Lung (tissue), 12 donors: Measurements from ENCODE around the gene RNF13. TPM values are rescaled to one million over a fixed set of nuclear protein-coding genes. Genes with fewer than 3 reads are reported as not detected.

Source experiments
- ATAC-seq: fragments of 200-7000 bp; cut with Tn5 transposase; one replicate; pipeline ENCODE4 v1.9.1; 2020; ENCODE audit warnings: moderate number of reproducible peaks; ENCODE audit not compliant: insufficient read depth, low FRiP score
- DNase-seq, 3 donors: peaks; one replicate each; pipeline ENCODE4 v3.0.0-alpha.2; 2013 to 2017
- H3K27ac ChIP-seq, 2 donors: one replicate each; pipeline ENCODE4 v1.5.1; 2013; ENCODE audit warnings: mild to moderate bottlenecking in 2 of 2, moderate library complexity in 2 of 2, control low read depth in 1 of 2, inconsistent platforms in 1 of 2, low read depth in 1 of 2, low read length in 1 of 2
- H3K27me3 ChIP-seq, 3 donors: one replicate each; pipeline ENCODE4 v1.5.1; 2013; ENCODE audit warnings: low read length in 2 of 3; ENCODE audit not compliant: control insufficient read depth in 3 of 3, insufficient read depth in 3 of 3
- H3K36me3 ChIP-seq, 4 donors: one replicate each; pipeline ENCODE4 v1.5.1; 2013; ENCODE audit warnings: low read length in 4 of 4, mild to moderate bottlenecking in 1 of 4, moderate library complexity in 1 of 4; ENCODE audit not compliant: control insufficient read depth in 4 of 4, insufficient read depth in 4 of 4
- H3K4me1 ChIP-seq, 5 donors: one replicate each; pipeline ENCODE4 v1.5.1; 2013; ENCODE audit warnings: low read length in 5 of 5, mild to moderate bottlenecking in 2 of 5, moderate library complexity in 1 of 5; ENCODE audit not compliant: control insufficient read depth in 5 of 5, insufficient read depth in 5 of 5
- H3K4me3 ChIP-seq: one replicate; pipeline ENCODE4 v1.5.1; 2013; ENCODE audit warnings: mild to moderate bottlenecking, control low read depth, moderate library complexity
- H3K9ac ChIP-seq, 2 donors: one replicate each; pipeline ENCODE4 v1.5.1; 2013; ENCODE audit warnings: low read length in 2 of 2, control low read depth in 1 of 2; ENCODE audit not compliant: insufficient read depth in 1 of 2
- H3K9me3 ChIP-seq, 4 donors: one replicate each; pipeline ENCODE4 v1.5.1; 2013; ENCODE audit warnings: low read length in 3 of 4, mild to moderate bottlenecking in 1 of 4, moderate library complexity in 1 of 4; ENCODE audit not compliant: control insufficient read depth in 4 of 4, insufficient read depth in 3 of 4
- CTCF ChIP-seq: IDR thresholded peaks from 2 replicates; pipeline ENCODE4 v1.5.1; 2012; ENCODE audit warnings: mild to moderate bottlenecking; ENCODE audit errors: control extremely low read depth, extremely low read depth
- WGBS, 2 donors: extraction: QIAGEN DNeasy Blood & Tissue Kit; methylation state at CpG; one replicate each; pipeline ENCODE4 v1.1.7; 2013; 5-methylcytosine and 5-hydroxymethylcytosine counted together
- polyA plus RNA-seq, 2 donors: library from polyadenylated mRNA; stranded (reverse); fragments of 200-250 nt; gene quantifications; one replicate each; pipeline ENCODE4 v1.2.1, GENCODE V29; 2013
- total RNA-seq, 2 donors: library from RNA; depleted of rRNA in 1 of 2; stranded (reverse); fragments of >200 nt in 1 of 2; gene quantifications; one replicate each; pipeline ENCODE4 v1.2.1, GENCODE V29; 2014 to 2021
- donor health status: control.
- donor health status: control.
- donor health status: Bipolar disorder and iron deficiency.
- donor health status: healthy.
- donor health status: DM: yes; HTN: yes; CAD: no.

RNF13 gene
- total and polyA plus RNA-seq, 4 donors: 56.2 to 170 (median 96.7) TPM

- peak; percentile 35 for ATAC-seq
- no peak overlapping the region for H3K4me3 ChIP-seq
- no peak overlapping the region for H3K9ac ChIP-seq
- no peaks in the 10 kb centered on the region for H3K36me3 ChIP-seq
- peak; percentile 74 to 81 (median 75) for DNase-seq
- H3K4me1 ChIP-seq: no peaks in the 10 kb centered on the region
- no peaks in the 10 kb centered on the region for H3K27me3 ChIP-seq
- no peaks in the 10 kb centered on the region for H3K9me3 ChIP-seq
- no peak overlapping the region for H3K27ac ChIP-seq
- TF ChIP-seq CTCF: peak; percentile 66
- WGBS, 2 donors: 27 to 34% methylated on average over 4 of the region's 4 CpGs
Measured at GRCh38 chr3:149808209-149808829, 4.7 kb upstream of the RNF13 start.

- H3K27me3 ChIP-seq: no peaks in the 10 kb centered on the region
- H3K9ac ChIP-seq: no peak overlapping the region
- no peak overlapping the region for H3K4me3 ChIP-seq
- ATAC-seq (no peak), DNase-seq (no peak)
- H3K27ac ChIP-seq: no peak overlapping the region
- H3K9me3 ChIP-seq: no peaks in the 10 kb centered on the region
- no peak for TF ChIP-seq CTCF
- no peaks in the 10 kb centered on the region for H3K36me3 ChIP-seq
- H3K4me1 ChIP-seq: peaks cover 0 to 7% (median 3%) of the 10 kb centered on the region in 5 donors
Measured at GRCh38 chr3:149809699-149810098, 3.3 kb upstream of the RNF13 start.

- Histone ChIP-seq H3K36me3 (no peaks in the 10 kb centered on the region), H3K27ac (no peak overlapping the region), H3K9me3 (no peaks in the 10 kb centered on the region), H3K4me3 (no peak overlapping the region), H3K9ac (no peak overlapping the region), H3K27me3 (no peaks in the 10 kb centered on the region), H3K4me1 (peaks cover 0 to 15% (median 6%) of the 10 kb centered on the region in 5 donors)
- ATAC-seq (no peak), DNase-seq (no peak)
- 90 to 95% methylated on average over 2 of the region's 2 CpGs for WGBS, 2 donors
- no peak for TF ChIP-seq CTCF
Measured at GRCh38 chr3:149810846-149811245, 2.2 kb upstream of the RNF13 start.

- no peaks in the 10 kb centered on the region for H3K9me3 ChIP-seq
- WGBS, 2 donors: 20 to 38% methylated on average over 13 of the region's 13 CpGs
- peak overlapping the region; percentile 54 for H3K4me3 ChIP-seq
- peak overlapping the region; percentile 98 to 99 for H3K27ac ChIP-seq
- H3K4me1 ChIP-seq: peaks cover 0 to 17% (median 14%) of the 10 kb centered on the region in 5 donors
- H3K36me3 ChIP-seq: no peaks in the 10 kb centered on the region
- no peak for ATAC-seq
- H3K9ac ChIP-seq: peak overlapping the region; percentile 86 to 89
- no peak for TF ChIP-seq CTCF
- no peaks in the 10 kb centered on the region for H3K27me3 ChIP-seq
- no peak for DNase-seq
Measured at GRCh38 chr3:149812165-149812605, 830 bp upstream of the RNF13 start.
